Caco-2 (cell line): ENCODE measurements around the gene THOC3. TPM values are rescaled to one million over a fixed set of nuclear protein-coding genes. Genes with fewer than 3 reads are reported as not detected.
"Not testable (repeated sequence)": the region's sequence is repeated elsewhere in the genome, so short reads cannot be mapped to it uniquely, and the experiment has no call there.

ENCODE experiments used
- BruUV-seq: library from RNA; stranded (reverse); fragments of 400-500 nt; replicated peaks from 2 replicates; lab custom pipeline; 2021; lab: Mats Ljungman, UMichigan
- CTCF ChIA-PET: fragments of 300-600 bp; sonication (Branson Sonifier 250); formaldehyde crosslinking; loops from one replicate; lab custom pipeline; 2022; ENCODE audit warnings: antibody characterized with exemption; lab: Charles Lee
- POLR2A ChIA-PET: fragments of 300-600 bp; sonication (Branson Sonifier 250); formaldehyde crosslinking; loops from one replicate; lab custom pipeline; 2022; ENCODE audit warnings: antibody characterized with exemption; lab: Charles Lee
- DNase-seq, 2 experiments: peaks; one replicate each; pipeline versions ENCODE4 v3.0.0 to v3.0.0-alpha.2; 2020 to 2022
- H3K27me3 ChIP-seq: replicated peaks from 2 replicates; pipeline ENCODE4 v1.6.0; 2011; ENCODE audit warnings: low read length; ENCODE audit not compliant: control insufficient read depth, insufficient read depth
- H3K36me3 ChIP-seq: 2 replicates; pipeline ENCODE4 v1.5.1; 2011; ENCODE audit warnings: low read length; ENCODE audit not compliant: control insufficient read depth, insufficient read depth
- H3K4me1 ChIP-seq: fragments of 250-450 bp; sonication (Bioruptor Pico); 2 replicates; pipeline ENCODE4 v1.5.1; 2020; ENCODE audit warnings: mild to moderate bottlenecking
- H3K4me3 ChIP-seq: 2 replicates; pipeline ENCODE4 v1.5.1; 2011; ENCODE audit warnings: low read depth, mild to moderate bottlenecking, control low read depth, low read length
- H3K9me3 ChIP-seq: fragments of 250-450 bp; sonication (Bioruptor Pico); 2 replicates; pipeline ENCODE4 v1.5.1; 2020; ENCODE audit warnings: mild to moderate bottlenecking, moderate library complexity
- H3K27ac Mint-ChIP-seq: one replicate; pipeline ENCODE4 v1.8.0; 2022; ENCODE audit warnings: mixed read lengths; ENCODE audit not compliant: unreplicated experiment
- H3K27me3 Mint-ChIP-seq: one replicate; pipeline ENCODE4 v1.8.0; 2022; ENCODE audit warnings: mixed read lengths; ENCODE audit not compliant: insufficient read depth, unreplicated experiment
- H3K36me3 Mint-ChIP-seq: one replicate; pipeline ENCODE4 v1.8.0; 2022; ENCODE audit warnings: mild to moderate bottlenecking, mixed read lengths; ENCODE audit not compliant: insufficient read depth, unreplicated experiment
- H3K4me1 Mint-ChIP-seq: one replicate; pipeline ENCODE4 v1.8.0; 2022; ENCODE audit warnings: low read depth, mixed read lengths; ENCODE audit not compliant: unreplicated experiment
- H3K4me3 Mint-ChIP-seq: one replicate; pipeline ENCODE4 v1.8.0; 2022; ENCODE audit warnings: mild to moderate bottlenecking, moderate library complexity, mixed read lengths; ENCODE audit not compliant: unreplicated experiment
- H3K9me3 Mint-ChIP-seq: one replicate; pipeline ENCODE4 v1.8.0; 2022; ENCODE audit warnings: mixed read lengths; ENCODE audit not compliant: unreplicated experiment
- CTCF ChIP-seq, 2 experiments: fragments of 200-600 bp in 1 of 2; IDR thresholded peaks; 1 replicate in 1 of 2; 2 replicates in 1 of 2; pipeline versions ENCODE4 v1.5.1 to v1.8.0; 2011 to 2022; ENCODE audit warnings: antibody characterized with exemption in 1 of 2, control low read depth in 1 of 2, inconsistent platforms in 1 of 2, low read depth in 1 of 2, low read length in 1 of 2, mild to moderate bottlenecking in 1 of 2, moderate library complexity in 1 of 2; ENCODE audit not compliant: insufficient read depth in 1 of 2, severe bottlenecking in 1 of 2, unreplicated experiment in 1 of 2
- intact Hi-C: fragments of 100-400 bp; cut with micrococcal nuclease; formaldehyde crosslinking; loops from one replicate; pipeline ENCODE4 v1.10.0; 2022; ENCODE audit not compliant: unreplicated experiment
- total RNA-seq: library from RNA; stranded (reverse); gene quantifications from 2 replicates; pipeline ENCODE4 v1.2.3, GENCODE V29; 2022

THOC3 gene
- total RNA-seq, 1 experiment from 2014 or later: 81.0 TPM

GRCh38 chr5:176010202-176010601 is 42.1 kb upstream of the THOC3 start:
- H3K27ac Mint-ChIP-seq, H3K4me1 ChIP-seq, H3K36me3 Mint-ChIP-seq, H3K4me3 Mint-ChIP-seq, H3K9me3 Mint-ChIP-seq, DNase-seq, intact Hi-C loops, H3K4me3 ChIP-seq, H3K9me3 ChIP-seq, H3K4me1 Mint-ChIP-seq, H3K36me3 ChIP-seq, POLR2A ChIA-PET, H3K27me3 ChIP-seq, BruUV-seq, CTCF ChIA-PET: not testable (repeated sequence)
- peak in 1 of 2 experiments; percentile 14 for TF ChIP-seq CTCF (IDR thresholded peaks at IDR 0.05; ENCODE audit: insufficient read depth in 1 of 2, low read depth in 1 of 2, low read length in 1 of 2, severe bottlenecking in 1 of 2, unreplicated experiment in 1 of 2)
- peaks cover 10% of the 10 kb centered on the region for H3K27me3 Mint-ChIP-seq

GRCh38 chr5:176007220-176007619 is 39.1 kb upstream of the THOC3 start:
- H3K36me3 ChIP-seq, H3K4me1 Mint-ChIP-seq, intact Hi-C loops, H3K27me3 ChIP-seq, CTCF ChIA-PET, H3K4me3 Mint-ChIP-seq, BruUV-seq, H3K4me3 ChIP-seq, H3K9me3 ChIP-seq, H3K4me1 ChIP-seq, DNase-seq, H3K27ac Mint-ChIP-seq, H3K36me3 Mint-ChIP-seq, H3K9me3 Mint-ChIP-seq, POLR2A ChIA-PET: not testable (repeated sequence)
- peaks cover 13% of the 10 kb centered on the region for H3K27me3 Mint-ChIP-seq

- H3K9me3 Mint-ChIP-seq, H3K4me3 ChIP-seq, H3K9me3 ChIP-seq, DNase-seq, H3K36me3 Mint-ChIP-seq, H3K27me3 ChIP-seq, H3K4me1 ChIP-seq, H3K27ac Mint-ChIP-seq, H3K36me3 ChIP-seq, H3K4me1 Mint-ChIP-seq, H3K4me3 Mint-ChIP-seq, intact Hi-C loops, BruUV-seq, POLR2A ChIA-PET, CTCF ChIA-PET: not testable (repeated sequence)
- H3K27me3 Mint-ChIP-seq: peaks cover 13% of the 10 kb centered on the region
These were observed 38.7 kb upstream of the THOC3 start for GRCh38 chr5:176006819-176007218.

GRCh38 chr5:175997979-175998378 is 29.9 kb upstream of the THOC3 start:
- H3K36me3 Mint-ChIP-seq, POLR2A ChIA-PET, H3K4me1 ChIP-seq, H3K27me3 Mint-ChIP-seq, intact Hi-C loops, BruUV-seq, H3K36me3 ChIP-seq, H3K27ac Mint-ChIP-seq, H3K9me3 Mint-ChIP-seq, H3K4me3 Mint-ChIP-seq, H3K4me1 Mint-ChIP-seq, DNase-seq, H3K27me3 ChIP-seq, CTCF ChIA-PET, H3K4me3 ChIP-seq, H3K9me3 ChIP-seq: not testable (repeated sequence)

GRCh38 chr5:175997495-175997894 is 29.4 kb upstream of the THOC3 start:
- H3K27me3 ChIP-seq, H3K36me3 ChIP-seq, CTCF ChIA-PET, intact Hi-C loops, H3K4me3 Mint-ChIP-seq, H3K4me1 ChIP-seq, BruUV-seq, H3K9me3 Mint-ChIP-seq, H3K27me3 Mint-ChIP-seq, H3K36me3 Mint-ChIP-seq, POLR2A ChIA-PET, DNase-seq, H3K9me3 ChIP-seq, H3K4me1 Mint-ChIP-seq, H3K27ac Mint-ChIP-seq, H3K4me3 ChIP-seq: not testable (repeated sequence)

- H3K36me3 ChIP-seq, H3K27me3 Mint-ChIP-seq, H3K9me3 ChIP-seq, DNase-seq, H3K4me1 Mint-ChIP-seq, H3K9me3 Mint-ChIP-seq, intact Hi-C loops, H3K4me1 ChIP-seq, H3K4me3 ChIP-seq, CTCF ChIA-PET, BruUV-seq, H3K4me3 Mint-ChIP-seq, H3K36me3 Mint-ChIP-seq, H3K27me3 ChIP-seq, H3K27ac Mint-ChIP-seq, POLR2A ChIA-PET: not testable (repeated sequence)
These were observed 28.7 kb upstream of the THOC3 start for GRCh38 chr5:175996791-175997190.
